ENCODE data around the gene STK31.
"Not testable (repeated sequence)": the region's sequence is repeated elsewhere in the genome, so short reads cannot be mapped to it uniquely, and the experiment has no call there.

Gene STK31

GRCh38 chr7:23804707-23805106, 94.7 kb downstream of the STK31 start:
- no peak for DNase-seq

- DNase-seq = no peak
These were observed 98.4 kb downstream of the STK31 start for GRCh38 chr7:23808421-23808820.

- no peak for DNase-seq
These were observed 100.1 kb downstream of the STK31 start for GRCh38 chr7:23810099-23810498.

- DNase-seq = no peak
These were observed 101.5 kb downstream of the STK31 start for GRCh38 chr7:23811540-23811939.

GRCh38 chr7:23828125-23828524, 118.1 kb downstream of the STK31 start:
- not testable (repeated sequence) for DNase-seq

- DNase-seq = not testable (repeated sequence)
These were observed 122.7 kb downstream of the STK31 start for GRCh38 chr7:23832733-23833132.

GRCh38 chr7:23833405-23833804, 123.4 kb downstream of the STK31 start:
- DNase-seq = no peak

GRCh38 chr7:23844837-23845236, 134.8 kb downstream of the STK31 start:
- not testable (repeated sequence) for DNase-seq

GRCh38 chr7:23852135-23852534, 142.1 kb downstream of the STK31 start:
- no peak for DNase-seq

- no peak for DNase-seq
These were observed 143.0 kb downstream of the STK31 start for GRCh38 chr7:23852988-23853387.

GRCh38 chr7:23863209-23863787, 153.3 kb downstream of the STK31 start:
- peak; percentile 26 for DNase-seq

- no peak for DNase-seq
These were observed 155.0 kb downstream of the STK31 start for GRCh38 chr7:23864973-23865372.

GRCh38 chr7:23873306-23873705, 163.3 kb downstream of the STK31 start:
- no peak for DNase-seq

GRCh38 chr7:23876526-23876925, 166.5 kb downstream of the STK31 start:
- DNase-seq = not testable (repeated sequence)

All from CD4-positive, alpha-beta T cell treated with Interleukin-10 for 1 hour (primary cell).